ENCODE data around the gene LVRN. TPM values are rescaled to one million over a fixed set of nuclear protein-coding genes. Genes with fewer than 3 reads are reported as not detected.

Gene LVRN
- total and polyA plus RNA-seq, 2 of the 4 experiments (the other 2 are of a cell fraction), result 0.10 to 0.18 TPM

DNA sequence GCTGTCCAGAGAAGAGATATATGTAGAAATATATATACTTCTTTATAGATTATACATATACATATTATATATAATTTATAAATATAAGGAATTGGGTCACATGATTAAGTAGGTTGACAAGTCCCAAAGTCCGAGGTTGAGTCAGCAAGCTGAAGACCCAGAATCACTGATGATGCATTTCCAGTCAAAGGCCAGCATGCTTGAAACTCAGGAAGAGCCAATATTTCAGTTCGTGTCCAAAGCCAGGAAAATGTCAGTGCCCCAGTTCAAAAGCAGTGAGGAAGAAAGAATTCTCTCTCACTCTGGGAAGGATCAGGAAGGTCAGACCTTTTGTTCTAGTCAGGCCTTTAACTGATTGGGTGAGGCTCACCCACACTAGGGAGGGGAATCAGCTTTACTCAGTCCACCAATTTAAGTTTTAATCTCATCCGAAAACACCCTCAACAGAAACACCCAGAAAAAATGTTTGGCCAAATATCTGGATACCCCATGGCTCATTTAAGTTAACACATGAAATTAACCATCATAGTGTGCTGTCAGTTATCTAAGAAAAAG lies 42.0 kb upstream of the LVRN start:
- DNase-seq, result peak; percentile 43
- in situ Hi-C loops (cut with MboI; ENCODE audit: low sequenced_read_pairs) (no loop called here), intact Hi-C loops (cut with micrococcal nuclease) (no loop called here), dilution Hi-C loops (cut with HindIII; ENCODE audit: low sequenced_read_pairs, unreplicated experiment) (no loop called here)
- H4K91ac ChIP-seq (ENCODE audit: insufficient read depth, low read depth, low read length), result no peak overlapping the region
- no peak overlapping the region for H2BK20ac ChIP-seq (ENCODE audit: low read depth, low read length)
- H3K9me1 ChIP-seq (ENCODE audit: insufficient read depth, low read length), result 0 out of 2 replicates have a peak, but pooled peaks cover 3% of the 10 kb centered on the region
- ChIA-PET POLR2A (ENCODE audit: unreplicated experiment) (no interaction called here), CTCF (interaction anchor here (0.5 to 0.6 kb wide), 2 partner anchors 50 to 392 kb away, joined by 3 to 4 read pairs; no protein-coding TSS in a partner anchor)
- peaks cover 1% of the 10 kb centered on the region; the same call in 1 of the 2 replicates for H3K4me1 ChIP-seq (ENCODE audit: control insufficient read depth, insufficient read depth, low read length)
- no peak overlapping the region for H2AFZ ChIP-seq (replicated peaks; ENCODE audit: low read length, poor library complexity)
- H3K9me3 ChIP-seq (ENCODE audit: control insufficient read depth, insufficient read depth, low read length), result no peaks in the 10 kb centered on the region
- H3K23ac ChIP-seq (ENCODE audit: low read depth, low read length), result no peak overlapping the region; the same call in 1 of the 2 replicates
- no peak overlapping the region for H2AK9ac ChIP-seq (replicated peaks; ENCODE audit: low read depth, low read length, poor library complexity)
- H4K8ac ChIP-seq (ENCODE audit: low read depth in 2 of 2, low read length in 2 of 2), result no peak overlapping the region
- no peak overlapping the region for H2BK5ac ChIP-seq (ENCODE audit: low read depth, low read length, poor library complexity, severe bottlenecking)
- no peak overlapping the region for H3K9ac ChIP-seq (ENCODE audit: low read depth, low read length)
- no peak overlapping the region for H3K4me2 ChIP-seq (ENCODE audit: low read depth, low read length)
- no peak overlapping the region for H3K27ac ChIP-seq (ENCODE audit: insufficient read depth, low read length)
- H3K4ac ChIP-seq (ENCODE audit: low read depth, low read length), result no peak overlapping the region
- no peak overlapping the region for H3K14ac ChIP-seq (replicated peaks; ENCODE audit: low read depth, low read length)
- H4K5ac ChIP-seq (ENCODE audit: low read depth, low read length), result no peak overlapping the region
- ATAC-seq (ENCODE audit: low read depth), result no peak
- TF ChIP-seq, protein P1, sequence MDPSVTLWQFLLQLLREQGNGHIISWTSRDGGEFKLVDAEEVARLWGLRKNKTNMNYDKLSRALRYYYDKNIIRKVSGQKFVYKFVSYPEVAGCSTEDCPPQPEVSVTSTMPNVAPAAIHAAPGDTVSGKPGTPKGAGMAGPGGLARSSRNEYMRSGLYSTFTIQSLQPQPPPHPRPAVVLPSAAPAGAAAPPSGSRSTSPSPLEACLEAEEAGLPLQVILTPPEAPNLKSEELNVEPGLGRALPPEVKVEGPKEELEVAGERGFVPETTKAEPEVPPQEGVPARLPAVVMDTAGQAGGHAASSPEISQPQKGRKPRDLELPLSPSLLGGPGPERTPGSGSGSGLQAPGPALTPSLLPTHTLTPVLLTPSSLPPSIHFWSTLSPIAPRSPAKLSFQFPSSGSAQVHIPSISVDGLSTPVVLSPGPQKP (IDR thresholded peaks at IDR 0.05; ENCODE audit: borderline replicate concordance, low read depth, low read length), result no peak
- TF ChIP-seq FOS (IDR thresholded peaks at IDR 0.05; ENCODE audit: low read depth, low read length) (no peak), CEBPB (IDR thresholded peaks at IDR 0.05; ENCODE audit: low read depth, low read length) (no peak), NFE2L2 (IDR thresholded peaks at IDR 0.05; ENCODE audit: low read depth, low read length) (no peak), RFX5 (IDR thresholded peaks at IDR 0.05; ENCODE audit: low read depth, low read length) (no peak), MXI1 (IDR thresholded peaks at IDR 0.05; ENCODE audit: borderline replicate concordance, low read depth, low read length) (no peak), RCOR1 (IDR thresholded peaks at IDR 0.05; ENCODE audit: insufficient replicate concordance, low read length) (no peak), MAFK (IDR thresholded peaks at IDR 0.05; ENCODE audit: low read depth, low read length) (no peak), BHLHE40 (IDR thresholded peaks at IDR 0.05; ENCODE audit: low read depth, low read length) (no peak), CHD1 (IDR thresholded peaks at IDR 0.05; ENCODE audit: low read depth, low read length) (no peak), MAZ (IDR thresholded peaks at IDR 0.05; ENCODE audit: borderline replicate concordance, low read depth, low read length) (no peak), RAD21 (IDR thresholded peaks at IDR 0.05; ENCODE audit: low read length) (no peak), POLR2A (IDR thresholded peaks at IDR 0.05; ENCODE audit: low read depth, low read length) (no peak), SMC3 (IDR thresholded peaks at IDR 0.05; ENCODE audit: low read depth, low read length) (no peak)
- TF ChIP-seq, protein P2, sequence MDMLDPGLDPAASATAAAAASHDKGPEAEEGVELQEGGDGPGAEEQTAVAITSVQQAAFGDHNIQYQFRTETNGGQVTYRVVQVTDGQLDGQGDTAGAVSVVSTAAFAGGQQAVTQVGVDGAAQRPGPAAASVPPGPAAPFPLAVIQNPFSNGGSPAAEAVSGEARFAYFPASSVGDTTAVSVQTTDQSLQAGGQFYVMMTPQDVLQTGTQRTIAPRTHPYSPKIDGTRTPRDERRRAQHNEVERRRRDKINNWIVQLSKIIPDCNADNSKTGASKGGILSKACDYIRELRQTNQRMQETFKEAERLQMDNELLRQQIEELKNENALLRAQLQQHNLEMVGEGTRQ (IDR thresholded peaks at IDR 0.05; ENCODE audit: low read depth, low read length), result no peak
- TF ChIP-seq, protein P3, sequence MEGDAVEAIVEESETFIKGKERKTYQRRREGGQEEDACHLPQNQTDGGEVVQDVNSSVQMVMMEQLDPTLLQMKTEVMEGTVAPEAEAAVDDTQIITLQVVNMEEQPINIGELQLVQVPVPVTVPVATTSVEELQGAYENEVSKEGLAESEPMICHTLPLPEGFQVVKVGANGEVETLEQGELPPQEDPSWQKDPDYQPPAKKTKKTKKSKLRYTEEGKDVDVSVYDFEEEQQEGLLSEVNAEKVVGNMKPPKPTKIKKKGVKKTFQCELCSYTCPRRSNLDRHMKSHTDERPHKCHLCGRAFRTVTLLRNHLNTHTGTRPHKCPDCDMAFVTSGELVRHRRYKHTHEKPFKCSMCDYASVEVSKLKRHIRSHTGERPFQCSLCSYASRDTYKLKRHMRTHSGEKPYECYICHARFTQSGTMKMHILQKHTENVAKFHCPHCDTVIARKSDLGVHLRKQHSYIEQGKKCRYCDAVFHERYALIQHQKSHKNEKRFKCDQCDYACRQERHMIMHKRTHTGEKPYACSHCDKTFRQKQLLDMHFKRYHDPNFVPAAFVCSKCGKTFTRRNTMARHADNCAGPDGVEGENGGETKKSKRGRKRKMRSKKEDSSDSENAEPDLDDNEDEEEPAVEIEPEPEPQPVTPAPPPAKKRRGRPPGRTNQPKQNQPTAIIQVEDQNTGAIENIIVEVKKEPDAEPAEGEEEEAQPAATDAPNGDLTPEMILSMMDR (conservative IDR thresholded peaks at IDR 0.05; ENCODE audit: low read depth, low read length), result no peak
- no TSS peak for BruUV-seq (replicated peaks)
- H3K56ac ChIP-seq (ENCODE audit: extremely low read depth, insufficient read depth, low read length), result no peak overlapping the region
- no peaks in the 10 kb centered on the region for H4K20me1 ChIP-seq (ENCODE audit: insufficient read depth, low read length)
- H3K79me1 ChIP-seq (ENCODE audit: low read depth in 1 of 2, low read length in 2 of 2), result no peaks in the 10 kb centered on the region
- no peak overlapping the region for H3K4me3 ChIP-seq (ENCODE audit: insufficient read depth, low read depth, low read length)
- no CpG with 5 or more reads among the region's 3 CpGs for WGBS, 2 experiments (ENCODE audit: extremely low coverage in 2 of 2, insufficient read length in 1 of 2)
- no peak overlapping the region for H3K18ac ChIP-seq (ENCODE audit: low read depth, low read length)
- no peak overlapping the region for H2AK5ac ChIP-seq (ENCODE audit: low read depth, low read length)
- H2BK120ac ChIP-seq (ENCODE audit: low read depth, low read length), result no peak overlapping the region
- no peaks in the 10 kb centered on the region for H3K27me3 ChIP-seq (ENCODE audit: control insufficient read depth, insufficient read depth, low read length)
- no peak overlapping the region for H2BK15ac ChIP-seq (ENCODE audit: low read depth, low read length)
- H3K36me3 ChIP-seq (ENCODE audit: control insufficient read depth, insufficient read depth, low read length), result no peaks in the 10 kb centered on the region
